Smooth muscle cell (in vitro differentiated cells): ENCODE results near the gene ASB8. TPM values are rescaled to one million over a fixed set of nuclear protein-coding genes. Genes with fewer than 3 reads are reported as not detected.

Experiments
- DNase-seq: peaks from one replicate; lab custom pipeline; 2025; ENCODE audit not compliant: unreplicated experiment; lab: John Stamatoyannopoulos, UW
- H2AFZ ChIP-seq: fragments of 200-600 bp; sonication (generic); 2 replicates; pipeline ENCODE4 v1.6.0; 2016; ENCODE audit warnings: antibody characterized with exemption, low read depth, mild to moderate bottlenecking
- H3F3A ChIP-seq: fragments of 200-600 bp; sonication (generic); 2 replicates; pipeline ENCODE4 v1.6.0; 2017; ENCODE audit warnings: antibody characterized with exemption, low read depth
- H3K27ac ChIP-seq: fragments of 200-600 bp; sonication (generic); 2 replicates; pipeline ENCODE4 v1.5.1; 2016; ENCODE audit warnings: low read depth, mild to moderate bottlenecking
- H3K27me3 ChIP-seq: fragments of 200-600 bp; sonication (generic); 2 replicates; pipeline ENCODE4 v1.6.1; 2016; ENCODE audit warnings: low read depth, mild to moderate bottlenecking
- H3K36me3 ChIP-seq: fragments of 200-600 bp; sonication (generic); 2 replicates; pipeline ENCODE4 v1.5.1; 2016; ENCODE audit warnings: low read depth
- H3K4me1 ChIP-seq: fragments of 200-600 bp; sonication (generic); 2 replicates; pipeline ENCODE4 v1.5.1; 2016; ENCODE audit warnings: low read depth
- H3K4me2 ChIP-seq: fragments of 200-600 bp; sonication (generic); 2 replicates; pipeline ENCODE4 v1.6.0; 2016; ENCODE audit warnings: mild to moderate bottlenecking
- H3K4me3 ChIP-seq: fragments of 200-600 bp; sonication (generic); 2 replicates; pipeline ENCODE4 v1.5.1; 2016; ENCODE audit warnings: mild to moderate bottlenecking
- H3K79me2 ChIP-seq: fragments of 200-600 bp; sonication (generic); 2 replicates; pipeline ENCODE4 v1.6.0; 2016; ENCODE audit warnings: low read depth, mild to moderate bottlenecking
- H3K9ac ChIP-seq: fragments of 200-600 bp; sonication (generic); 2 replicates; pipeline ENCODE4 v1.6.0; 2016; ENCODE audit warnings: low read depth
- H3K9me3 ChIP-seq: fragments of 200-600 bp; sonication (generic); replicated peaks from 2 replicates; pipeline ENCODE4 v1.5.1; 2016; ENCODE audit warnings: low read depth
- H4K20me1 ChIP-seq: fragments of 200-600 bp; sonication (generic); 2 replicates; pipeline ENCODE4 v1.6.0; 2016; ENCODE audit warnings: low read depth
- WGBS: methylation state at CpG from one replicate; pipeline ENCODE4 v1.1.7; 2016; ENCODE audit warnings: low lambda C conversion rate; 5-methylcytosine and 5-hydroxymethylcytosine counted together
- polyA plus RNA-seq: library from polyadenylated mRNA; unstranded; fragments of >200 nt; fragmentation: Nextera tagmentation; extraction: Ambion mirVana; gene quantifications from 2 replicates; pipeline ENCODE4 v1.2.1, GENCODE V29; 2016
- total RNA-seq: library from RNA; depleted of rRNA; stranded (reverse); fragments of >200 nt; gene quantifications from 2 replicates; pipeline ENCODE4 v1.2.3, GENCODE V29; 2014
- TF ChIP-seq, protein P1 (sequence below): fragments of 200-600 bp; sonication (generic); IDR thresholded peaks from 2 replicates; pipeline ENCODE4 v1.5.1; 2017; ENCODE audit warnings: borderline replicate concordance, mild to moderate bottlenecking, antibody characterized with exemption; ENCODE audit not compliant: insufficient read depth, poor library complexity, severe bottlenecking

ASB8 gene
- total and polyA plus RNA-seq, 2 experiments from 2014 or later = 25.4 to 31.1 TPM

- DNase-seq = no peak
- H3K27ac ChIP-seq = peak overlapping the region; percentile 9
- no peak overlapping the region for H2AFZ ChIP-seq
- H3K4me3 ChIP-seq = no peak overlapping the region
- peaks cover 25% of the 10 kb centered on the region for H3F3A ChIP-seq
- no peak overlapping the region for H3K4me2 ChIP-seq
- TF ChIP-seq, protein P1, sequence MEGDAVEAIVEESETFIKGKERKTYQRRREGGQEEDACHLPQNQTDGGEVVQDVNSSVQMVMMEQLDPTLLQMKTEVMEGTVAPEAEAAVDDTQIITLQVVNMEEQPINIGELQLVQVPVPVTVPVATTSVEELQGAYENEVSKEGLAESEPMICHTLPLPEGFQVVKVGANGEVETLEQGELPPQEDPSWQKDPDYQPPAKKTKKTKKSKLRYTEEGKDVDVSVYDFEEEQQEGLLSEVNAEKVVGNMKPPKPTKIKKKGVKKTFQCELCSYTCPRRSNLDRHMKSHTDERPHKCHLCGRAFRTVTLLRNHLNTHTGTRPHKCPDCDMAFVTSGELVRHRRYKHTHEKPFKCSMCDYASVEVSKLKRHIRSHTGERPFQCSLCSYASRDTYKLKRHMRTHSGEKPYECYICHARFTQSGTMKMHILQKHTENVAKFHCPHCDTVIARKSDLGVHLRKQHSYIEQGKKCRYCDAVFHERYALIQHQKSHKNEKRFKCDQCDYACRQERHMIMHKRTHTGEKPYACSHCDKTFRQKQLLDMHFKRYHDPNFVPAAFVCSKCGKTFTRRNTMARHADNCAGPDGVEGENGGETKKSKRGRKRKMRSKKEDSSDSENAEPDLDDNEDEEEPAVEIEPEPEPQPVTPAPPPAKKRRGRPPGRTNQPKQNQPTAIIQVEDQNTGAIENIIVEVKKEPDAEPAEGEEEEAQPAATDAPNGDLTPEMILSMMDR = no peak
- H3K9me3 ChIP-seq = no peaks in the 10 kb centered on the region
- H3K9ac ChIP-seq = no peak overlapping the region
- H3K36me3 ChIP-seq = no peaks in the 10 kb centered on the region
- H3K4me1 ChIP-seq = peaks cover 15% of the 10 kb centered on the region
- peaks cover 4% of the 10 kb centered on the region for H4K20me1 ChIP-seq
- H3K79me2 ChIP-seq = peaks cover 15% of the 10 kb centered on the region
- H3K27me3 ChIP-seq = no peaks in the 10 kb centered on the region
Observed at GRCh38 chr12:48191096-48191495, 33.8 kb upstream of the ASB8 start.

DNA sequence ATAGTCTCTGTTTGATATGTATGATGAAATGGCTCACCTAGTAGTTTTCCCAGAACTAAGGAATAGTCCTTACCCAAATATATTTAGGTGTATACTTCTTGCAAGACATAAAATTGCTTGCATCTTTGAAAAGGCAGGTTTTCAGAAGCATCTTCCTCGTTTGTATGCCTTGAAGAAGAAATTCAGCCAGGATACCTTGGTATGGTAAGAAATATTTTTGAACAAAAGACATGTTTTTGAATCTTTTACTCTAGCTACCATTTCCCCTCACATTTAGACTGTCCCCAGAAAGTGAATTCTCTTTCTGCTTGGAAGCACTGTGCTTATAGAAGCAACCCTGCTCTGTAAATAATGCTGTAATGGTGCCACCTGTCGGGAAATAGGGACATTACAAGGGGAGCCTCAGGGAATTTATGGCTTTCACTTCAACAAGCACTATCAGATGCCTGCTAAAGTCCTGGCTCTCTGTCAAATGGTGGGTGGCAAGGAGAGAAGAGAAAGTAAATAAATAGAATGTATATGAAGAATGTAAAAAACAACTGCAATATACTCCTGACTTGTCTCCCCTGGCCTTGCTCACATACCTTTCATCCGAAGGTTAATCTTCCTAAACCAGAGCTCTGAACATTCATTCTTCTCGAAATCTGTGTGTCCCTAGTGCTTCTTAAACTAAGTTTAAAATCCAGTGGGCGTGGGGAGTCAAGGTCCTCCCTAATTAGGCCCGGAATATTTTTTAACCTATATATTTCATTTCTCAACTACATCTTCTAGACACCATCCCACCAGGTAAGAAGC lies 32.2 kb upstream of the ASB8 start:
- WGBS = 43% methylated on average over 6 of the region's 6 CpGs
- H4K20me1 ChIP-seq = peaks cover 11% of the 10 kb centered on the region
- peak overlapping the region; percentile 45 for H3K27ac ChIP-seq
- peaks cover 31% of the 10 kb centered on the region for H3K79me2 ChIP-seq
- no peak overlapping the region for H3K9ac ChIP-seq
- peak overlapping the region; percentile 90 for H3K4me2 ChIP-seq
- no peak overlapping the region for H3K4me3 ChIP-seq
- peak; percentile 31 for DNase-seq
- H3K4me1 ChIP-seq = peaks cover 6% of the 10 kb centered on the region
- no peaks in the 10 kb centered on the region for H3K9me3 ChIP-seq
- H3K27me3 ChIP-seq = no peaks in the 10 kb centered on the region
- H3F3A ChIP-seq = peaks cover 25% of the 10 kb centered on the region
- H2AFZ ChIP-seq = no peak overlapping the region
- TF ChIP-seq, protein P1 = peak; percentile 82
- H3K36me3 ChIP-seq = no peaks in the 10 kb centered on the region

GRCh38 chr12:48187916-48188695 lies 30.8 kb upstream of the ASB8 start:
- Histone ChIP-seq H2AFZ (no peak overlapping the region), H3K27ac (peak overlapping the region; percentile 29), H4K20me1 (peaks cover 11% of the 10 kb centered on the region), H3K9ac (no peak overlapping the region), H3K4me3 (no peak overlapping the region), H3K27me3 (no peaks in the 10 kb centered on the region), H3K79me2 (peaks cover 39% of the 10 kb centered on the region), H3K36me3 (no peaks in the 10 kb centered on the region), H3K4me1 (peaks cover 6% of the 10 kb centered on the region), H3F3A (peaks cover 17% of the 10 kb centered on the region), H3K9me3 (no peaks in the 10 kb centered on the region), H3K4me2 (peak overlapping the region; percentile 90)
- no peak for DNase-seq
- TF ChIP-seq, protein P1 = no peak
- 78% methylated on average over 10 of the region's 10 CpGs for WGBS
